Measurements from ENCODE around the gene GABRE.

Gene GABRE, protein sequence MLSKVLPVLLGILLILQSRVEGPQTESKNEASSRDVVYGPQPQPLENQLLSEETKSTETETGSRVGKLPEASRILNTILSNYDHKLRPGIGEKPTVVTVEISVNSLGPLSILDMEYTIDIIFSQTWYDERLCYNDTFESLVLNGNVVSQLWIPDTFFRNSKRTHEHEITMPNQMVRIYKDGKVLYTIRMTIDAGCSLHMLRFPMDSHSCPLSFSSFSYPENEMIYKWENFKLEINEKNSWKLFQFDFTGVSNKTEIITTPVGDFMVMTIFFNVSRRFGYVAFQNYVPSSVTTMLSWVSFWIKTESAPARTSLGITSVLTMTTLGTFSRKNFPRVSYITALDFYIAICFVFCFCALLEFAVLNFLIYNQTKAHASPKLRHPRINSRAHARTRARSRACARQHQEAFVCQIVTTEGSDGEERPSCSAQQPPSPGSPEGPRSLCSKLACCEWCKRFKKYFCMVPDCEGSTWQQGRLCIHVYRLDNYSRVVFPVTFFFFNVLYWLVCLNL

DNA sequence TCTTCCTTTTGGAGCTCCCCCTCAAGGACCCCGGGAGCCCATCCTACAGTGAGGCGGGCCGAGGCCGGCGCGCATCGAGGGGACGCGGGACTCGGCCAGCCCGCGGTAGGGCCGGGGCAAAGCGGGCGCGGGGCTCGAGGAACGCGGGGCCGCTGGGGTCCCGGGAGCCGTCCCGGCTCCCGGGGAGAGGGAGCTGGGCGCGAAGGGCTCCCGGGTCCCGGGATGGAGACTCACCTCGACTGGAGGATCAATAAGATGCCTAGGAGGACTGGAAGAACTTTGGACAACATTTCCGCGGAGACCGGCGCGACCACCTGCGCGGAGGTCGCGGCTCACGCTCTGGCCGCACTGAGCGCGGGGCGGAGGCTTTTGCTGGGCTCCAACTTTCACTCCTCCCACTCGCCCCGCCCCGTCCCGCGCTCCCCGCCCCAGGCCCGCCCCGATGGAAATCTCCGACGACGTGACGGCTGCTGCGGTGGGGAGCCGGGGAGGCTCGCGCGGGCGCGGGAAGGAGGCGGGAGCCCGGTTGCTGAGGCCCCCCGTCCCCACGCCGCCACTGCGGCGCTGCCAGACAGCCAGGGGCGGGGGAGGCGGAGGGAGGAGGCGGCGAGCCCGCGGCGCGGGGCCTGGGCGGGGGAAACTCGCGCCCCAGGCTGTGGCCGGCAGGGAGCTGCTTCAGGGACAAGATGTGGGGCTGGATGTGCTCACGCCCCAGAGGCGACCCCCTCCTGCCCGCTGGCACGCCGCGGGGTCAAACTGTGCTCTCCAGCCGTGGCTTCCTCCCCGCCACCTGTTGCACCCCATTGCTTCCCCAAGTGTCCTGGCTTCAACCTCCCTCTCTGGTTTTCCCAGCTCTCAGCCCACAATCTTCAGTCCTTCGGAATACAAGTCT is at the start of gene GABRE:
TSS of gene GABRE (minus strand) at position 341 of the 892 bp plus-strand sequence. CDS start at position 290, 51 bp downstream.
- in situ Hi-C loops (cut with MboI; ENCODE audit: low sequenced_read_pairs), result no loop called here

DNA sequence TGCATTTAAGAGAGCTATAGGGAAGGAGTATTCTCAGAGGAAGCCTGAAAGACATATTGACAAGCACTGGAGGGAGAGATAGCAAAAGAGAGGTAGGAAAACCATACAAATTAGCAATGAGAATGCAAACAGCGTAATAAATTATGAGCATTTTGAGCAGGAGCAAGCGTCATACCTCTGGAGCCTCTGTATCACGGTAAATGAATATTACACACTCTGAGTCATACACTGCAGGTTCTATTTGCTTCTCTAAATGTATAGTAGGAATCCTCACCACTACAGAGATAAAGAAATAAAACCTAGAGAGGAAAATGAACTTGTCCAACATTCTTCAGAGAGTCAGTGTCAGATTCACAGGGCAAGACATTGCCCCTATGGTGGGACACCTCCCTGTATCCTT is 46.4 kb upstream of the GABRE start:
- in situ Hi-C loops (cut with MboI; ENCODE audit: low sequenced_read_pairs), result no loop called here

DNA sequence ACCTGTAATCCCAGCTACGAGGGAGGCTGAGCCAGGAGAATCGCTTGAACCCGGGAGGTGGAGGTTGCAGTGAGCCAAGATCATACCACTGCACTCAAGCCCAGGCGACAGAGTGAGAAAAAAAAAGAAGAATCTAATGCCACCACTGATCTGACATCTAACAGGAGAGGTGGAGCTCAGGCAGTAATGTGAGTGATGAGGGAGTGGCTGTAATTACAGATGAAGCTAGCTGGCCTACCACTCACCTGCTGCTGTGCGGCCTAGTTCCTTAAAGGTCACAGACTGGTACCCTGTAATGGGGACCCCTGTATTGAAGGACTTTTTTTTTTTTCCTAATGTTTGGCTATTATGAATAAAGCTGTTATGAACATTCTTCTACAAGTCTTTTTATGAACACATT is 25.3 kb upstream of the GABRE start:
- in situ Hi-C loops (cut with MboI; ENCODE audit: low sequenced_read_pairs), result no loop called here

DNA sequence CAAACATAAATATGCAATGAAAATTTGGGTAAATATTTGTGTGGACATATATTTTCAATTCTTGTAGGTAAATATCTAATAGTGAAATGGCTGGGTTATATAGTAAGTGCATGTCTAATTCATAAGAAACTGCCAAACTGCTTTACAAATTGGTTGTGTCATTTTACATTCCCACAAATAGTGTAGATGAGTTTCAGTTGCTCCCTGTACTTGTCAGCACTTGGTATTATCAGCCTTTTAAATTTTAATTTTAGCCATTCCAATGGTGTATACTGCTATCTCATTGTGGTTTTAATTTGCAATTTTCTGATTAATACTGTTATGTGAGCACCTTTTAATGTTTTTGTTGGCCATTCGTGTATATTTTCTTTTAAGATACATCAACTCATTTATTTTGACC is 23.1 kb upstream of the GABRE start:
- in situ Hi-C loops (cut with MboI; ENCODE audit: low sequenced_read_pairs), result no loop called here

DNA sequence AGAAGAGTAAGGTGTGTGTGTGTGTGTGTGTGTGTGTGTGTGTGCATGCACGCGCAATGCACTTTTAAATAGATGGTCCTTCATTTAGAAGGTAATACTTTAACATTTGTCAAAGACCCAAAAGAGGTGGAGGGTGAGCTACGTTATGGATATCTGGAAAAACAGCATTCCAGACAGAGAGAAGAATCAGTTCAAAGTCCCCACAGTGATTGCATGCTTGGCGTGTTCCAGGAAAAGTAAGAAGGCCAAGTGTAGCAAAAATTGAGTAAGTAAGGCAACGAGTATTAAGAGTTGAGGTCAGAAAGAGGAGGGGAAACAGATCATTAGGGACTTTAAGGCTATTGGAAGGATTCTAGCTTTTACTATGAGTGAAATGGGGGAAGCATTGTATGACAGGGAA is 21.9 kb upstream of the GABRE start:
- in situ Hi-C loops (cut with MboI; ENCODE audit: low sequenced_read_pairs), result no loop called here

DNA sequence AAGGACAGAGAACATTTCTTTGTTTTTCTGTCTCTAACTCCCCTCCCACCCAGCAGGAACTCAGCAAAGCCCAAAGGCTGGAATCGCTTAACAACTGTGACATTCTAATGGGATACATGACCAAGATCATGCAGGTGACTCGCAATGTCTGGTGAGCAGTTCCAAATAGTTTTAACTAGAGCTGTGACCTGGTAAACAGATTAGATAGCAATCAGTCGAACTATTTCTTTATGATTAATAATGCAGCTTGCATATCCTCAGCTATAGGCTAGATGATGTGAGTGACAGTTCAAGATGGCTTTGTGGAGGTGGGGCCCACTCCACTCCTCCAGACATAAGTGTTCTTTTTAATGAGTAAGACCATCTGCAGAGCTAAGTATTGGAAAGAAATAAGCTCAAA is 20.0 kb upstream of the GABRE start:
- in situ Hi-C loops (cut with MboI; ENCODE audit: low sequenced_read_pairs), result no loop called here

DNA sequence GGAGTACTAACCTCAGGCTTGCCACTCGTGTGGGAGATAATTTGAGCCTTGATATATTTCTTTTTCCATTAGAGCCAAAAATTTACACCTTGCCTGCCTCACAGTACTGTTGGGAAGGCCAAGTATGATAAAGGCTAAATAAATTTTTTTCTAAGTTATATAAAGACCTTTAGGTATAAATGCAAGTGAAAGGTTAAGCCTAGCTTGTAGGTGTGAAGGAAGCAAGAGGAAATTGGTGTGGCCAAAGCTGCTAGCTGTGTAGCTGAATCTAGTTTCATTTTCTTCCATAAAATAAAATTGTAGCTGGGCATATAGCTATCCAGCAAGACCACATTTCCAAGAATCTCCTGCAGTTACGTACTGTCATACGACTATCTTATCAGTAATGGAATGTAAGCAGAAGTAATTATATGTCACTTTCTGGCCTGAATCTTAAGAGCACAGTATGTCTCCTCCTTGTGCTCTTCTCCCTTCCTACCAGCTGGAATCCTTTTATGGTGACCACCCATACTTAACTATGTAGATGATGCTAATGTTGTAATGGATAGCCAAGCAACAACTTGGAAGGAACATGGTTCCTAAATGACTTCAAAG is 14.3 kb upstream of the GABRE start:
- in situ Hi-C loops (cut with MboI; ENCODE audit: low sequenced_read_pairs), result no loop called here

DNA sequence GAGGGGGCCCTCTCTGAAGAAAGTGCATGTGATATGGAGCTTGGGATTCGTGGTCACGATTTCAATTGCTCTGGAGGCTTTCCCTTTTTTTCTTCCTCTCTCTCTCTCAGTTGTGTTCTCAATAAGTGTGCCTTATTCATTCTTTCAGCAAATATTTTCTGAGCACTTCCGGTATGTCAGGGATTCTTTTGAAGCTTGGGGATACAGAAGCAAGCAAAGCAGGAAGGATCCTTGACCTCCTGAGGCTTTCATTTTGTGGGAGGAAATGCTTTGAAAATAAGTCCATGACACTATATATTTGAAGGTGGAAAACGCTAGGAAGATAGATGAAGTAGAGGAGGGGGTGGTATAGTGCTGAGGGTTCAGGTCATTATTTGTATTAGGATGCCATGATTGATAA is 12.6 kb upstream of the GABRE start:
- in situ Hi-C loops (cut with MboI; ENCODE audit: low sequenced_read_pairs), result no loop called here

DNA sequence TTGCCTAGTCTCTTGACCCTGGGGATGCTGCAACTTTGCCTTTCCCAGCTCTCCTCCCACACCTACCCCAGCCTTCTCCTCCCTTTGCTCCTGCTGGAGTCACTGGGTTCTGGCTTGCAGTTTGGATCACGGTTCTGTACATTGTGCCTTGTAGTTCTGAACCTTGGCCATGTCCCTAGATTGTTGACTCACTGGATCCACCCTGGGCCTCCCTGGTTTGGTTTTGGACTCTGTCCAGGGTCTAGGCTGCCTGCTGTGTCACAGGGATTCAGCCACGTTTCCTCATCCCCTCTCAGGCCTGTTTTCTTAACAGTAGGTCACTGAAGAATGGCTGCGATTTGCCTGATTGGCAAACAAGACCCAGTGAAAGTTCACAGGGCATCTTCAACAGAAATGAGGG is 11.5 kb upstream of the GABRE start:
- in situ Hi-C loops (cut with MboI; ENCODE audit: low sequenced_read_pairs), result no loop called here

DNA sequence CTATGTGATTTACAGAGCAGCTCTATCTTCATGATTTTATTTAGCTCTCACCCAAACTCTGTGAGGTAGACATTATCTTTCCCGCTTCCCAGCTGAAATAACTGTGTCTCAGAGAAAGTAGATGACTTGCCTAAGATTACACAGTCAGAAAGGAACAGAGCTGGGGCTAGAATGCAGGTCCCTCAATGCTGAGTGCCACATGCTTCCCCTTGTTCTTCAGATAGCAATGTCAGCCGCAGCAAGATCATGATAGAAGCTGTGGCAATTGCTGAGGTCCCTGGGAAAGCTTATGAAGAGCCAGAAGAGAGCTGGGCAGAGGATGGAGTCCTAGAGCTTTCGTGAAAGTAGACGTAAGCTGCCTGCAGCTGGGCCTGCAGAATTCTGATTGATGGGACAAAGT is 11.1 kb upstream of the GABRE start:
- in situ Hi-C loops (cut with MboI; ENCODE audit: low sequenced_read_pairs), result no loop called here

DNA sequence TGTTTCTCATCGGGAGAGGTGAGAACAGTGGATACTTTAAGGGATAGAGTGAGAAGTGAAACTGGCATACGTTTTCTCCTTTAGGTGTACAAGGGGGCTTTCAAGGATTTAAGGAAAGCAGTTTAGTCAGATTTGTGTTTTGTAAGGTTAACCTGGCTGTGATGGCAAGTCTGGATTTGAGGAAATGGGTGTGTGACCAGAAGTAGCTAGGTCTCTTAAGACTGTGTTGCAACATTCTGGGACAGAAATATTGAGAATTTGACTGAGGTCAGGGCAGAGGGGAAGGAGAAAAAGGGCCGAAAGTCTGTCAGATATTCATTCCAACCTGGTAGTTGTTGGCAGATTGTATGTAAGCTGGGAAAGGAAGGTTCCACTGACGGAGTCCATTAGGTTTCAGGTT is 10.4 kb upstream of the GABRE start:
- in situ Hi-C loops (cut with MboI; ENCODE audit: low sequenced_read_pairs), result no loop called here

DNA sequence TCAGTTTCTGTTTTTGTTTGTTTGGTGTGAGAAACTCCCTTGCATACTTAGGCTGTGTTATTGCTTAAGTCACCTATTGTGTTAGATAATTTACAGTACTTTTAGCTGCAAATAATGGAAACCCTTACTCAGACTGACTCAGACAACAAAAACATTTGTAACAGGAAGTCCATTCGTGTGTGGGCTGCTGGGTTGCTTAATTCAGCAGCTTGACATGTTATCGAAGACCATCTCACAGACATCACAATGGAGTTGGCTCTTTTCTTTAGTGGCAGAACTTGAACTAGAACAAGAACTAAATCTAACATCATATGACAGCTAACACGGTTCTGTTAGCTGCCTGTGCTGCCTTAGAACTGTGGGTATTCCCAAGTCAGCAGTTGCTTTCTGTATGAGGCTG is 9.9 kb upstream of the GABRE start:
- in situ Hi-C loops (cut with MboI; ENCODE audit: low sequenced_read_pairs), result no loop called here

DNA sequence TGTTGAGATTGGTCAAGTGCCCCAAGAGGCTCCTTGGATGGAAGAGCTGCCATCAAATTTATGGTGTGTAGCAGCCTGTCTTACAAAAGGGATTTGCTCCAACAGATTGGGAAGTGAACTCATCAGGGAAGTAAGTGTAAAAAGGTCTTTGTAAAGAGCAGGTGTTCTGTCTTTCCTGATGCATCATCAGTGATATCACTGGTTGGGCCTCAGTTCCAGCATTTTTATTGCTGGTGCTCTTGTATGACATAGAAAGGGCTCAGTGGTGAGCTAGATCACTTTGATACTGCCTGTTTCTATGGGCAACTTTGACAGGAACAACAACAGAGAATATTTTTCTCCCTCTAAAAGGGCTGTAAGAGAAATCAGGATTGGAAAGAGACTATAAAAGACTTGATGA is 8.7 kb upstream of the GABRE start:
- in situ Hi-C loops (cut with MboI; ENCODE audit: low sequenced_read_pairs), result no loop called here

DNA sequence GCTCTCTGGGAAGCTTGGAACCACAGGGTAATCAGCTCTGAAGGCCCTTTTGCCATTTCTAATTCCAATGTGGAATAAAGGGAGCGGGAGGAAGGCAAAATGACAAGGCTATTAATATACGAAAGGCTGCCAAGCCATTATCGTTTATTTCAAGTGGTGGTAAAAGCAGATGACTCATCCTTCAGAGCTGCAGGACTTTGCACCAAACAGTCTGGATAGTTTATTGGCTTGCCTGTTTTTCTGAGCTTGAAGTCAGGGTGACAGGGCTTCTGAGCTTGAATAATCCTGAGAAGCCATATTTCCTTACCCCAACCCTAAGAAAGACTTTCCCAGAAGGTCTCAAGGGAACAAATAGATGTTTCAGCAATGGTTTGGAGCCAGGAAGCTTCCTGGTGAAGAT is 7.7 kb upstream of the GABRE start:
- in situ Hi-C loops (cut with MboI; ENCODE audit: low sequenced_read_pairs), result no loop called here

DNA sequence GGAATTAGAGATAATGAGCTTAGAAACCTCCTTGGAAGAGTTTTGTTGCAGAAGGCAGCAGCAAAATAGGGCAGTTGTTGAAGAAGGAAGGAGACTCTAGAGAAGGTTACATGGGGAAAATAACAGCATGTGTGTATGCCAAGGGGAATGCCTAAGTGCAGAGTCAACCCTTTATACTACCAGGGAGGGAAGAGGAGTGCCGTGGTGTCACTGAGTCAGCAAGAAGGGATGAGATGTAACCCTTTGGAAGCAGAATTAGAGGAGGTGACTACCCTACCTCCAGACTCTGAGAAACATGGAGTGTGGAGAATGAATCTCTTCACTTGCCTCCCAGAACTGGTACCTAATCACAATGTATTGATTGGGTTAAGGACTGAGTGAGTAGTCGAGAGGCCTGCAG is 6.7 kb upstream of the GABRE start:
- in situ Hi-C loops (cut with MboI; ENCODE audit: low sequenced_read_pairs), result no loop called here

DNA sequence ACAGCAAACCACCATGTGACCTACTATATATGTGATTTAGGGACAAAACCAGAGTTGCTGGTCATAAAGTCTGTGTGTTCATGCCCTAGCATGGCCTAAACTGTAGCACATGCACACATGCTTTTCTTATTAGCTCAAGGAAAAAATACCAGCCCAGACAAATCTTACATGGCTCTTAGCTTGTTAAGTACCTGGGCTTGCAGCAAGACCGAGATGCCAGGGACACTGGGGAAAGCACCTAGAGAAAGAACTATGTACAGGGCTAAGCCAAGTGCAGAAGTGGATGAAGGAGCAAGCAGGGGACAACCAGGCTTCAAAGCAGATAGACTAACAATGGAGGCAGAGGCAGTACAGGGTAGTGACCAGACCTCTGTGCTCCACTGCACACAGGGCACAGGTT is 3.4 kb upstream of the GABRE start:
- in situ Hi-C loops (cut with MboI; ENCODE audit: low sequenced_read_pairs), result no loop called here

DNA sequence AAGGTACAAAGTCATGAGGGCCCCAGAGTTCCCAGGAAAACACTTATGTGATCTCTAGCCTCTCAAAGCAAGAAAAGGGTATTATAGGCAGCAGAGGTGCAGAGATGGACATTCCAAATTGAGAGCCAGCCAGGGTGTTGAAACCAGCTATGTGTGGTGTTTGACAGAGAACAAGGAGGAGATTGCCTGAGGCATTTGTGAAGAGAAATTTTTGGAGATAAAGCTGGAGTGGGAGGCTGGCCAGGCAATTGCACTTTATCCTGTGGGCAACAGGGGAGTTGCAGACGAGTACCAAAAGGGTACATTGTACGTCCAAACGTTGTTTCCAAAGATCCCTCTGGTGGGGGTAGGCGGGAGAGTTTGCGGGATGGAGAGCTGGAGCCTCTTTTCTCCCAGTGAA is 2.5 kb upstream of the GABRE start:
- in situ Hi-C loops (cut with MboI; ENCODE audit: low sequenced_read_pairs), result no loop called here

DNA sequence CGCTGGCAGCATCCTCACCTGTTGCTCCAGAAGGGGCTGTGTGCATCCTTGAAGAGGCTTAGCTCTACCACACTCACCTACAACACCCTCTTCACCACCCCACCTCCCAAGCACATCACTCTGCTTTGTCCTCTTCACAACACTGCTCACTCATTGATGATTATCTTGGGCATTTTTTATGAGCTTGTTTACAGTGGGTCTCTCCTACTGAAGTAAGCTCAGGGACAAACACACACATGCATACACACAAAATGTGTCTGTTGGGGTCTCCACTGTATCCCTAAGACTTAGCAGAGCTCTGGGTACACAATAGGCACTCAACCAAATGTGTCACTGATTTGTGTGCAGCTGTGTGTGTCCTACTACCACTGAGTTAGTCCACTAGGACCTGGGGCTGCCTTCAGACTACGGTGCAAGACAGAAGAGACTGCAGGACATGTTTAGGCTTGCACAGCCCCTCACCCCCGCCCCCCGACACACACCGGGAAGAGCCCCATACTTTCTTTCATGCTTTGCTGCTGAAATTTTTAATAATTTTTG is 1.3 kb upstream of the GABRE start:
- in situ Hi-C loops (cut with MboI; ENCODE audit: low sequenced_read_pairs), result no loop called here

DNA sequence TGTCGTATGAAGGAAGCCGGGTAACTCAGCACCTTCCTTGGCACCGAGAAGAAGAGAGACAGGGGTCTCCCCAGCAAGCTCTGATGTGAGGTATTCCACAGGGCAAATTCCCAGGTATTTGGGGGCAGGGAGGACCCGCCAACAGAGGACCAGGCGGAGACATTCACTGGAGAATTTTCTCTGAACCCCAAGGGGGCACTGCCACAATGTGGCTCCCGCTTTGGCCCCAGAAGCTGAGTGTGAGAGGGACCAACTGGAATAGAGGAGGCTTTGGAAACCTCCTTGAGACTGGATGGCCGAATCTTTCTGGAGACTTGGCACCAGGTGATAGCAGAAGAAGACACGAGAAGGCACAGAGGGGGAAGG is 735 bp upstream of the GABRE start:
- in situ Hi-C loops (cut with MboI; ENCODE audit: low sequenced_read_pairs), result no loop called here

DNA sequence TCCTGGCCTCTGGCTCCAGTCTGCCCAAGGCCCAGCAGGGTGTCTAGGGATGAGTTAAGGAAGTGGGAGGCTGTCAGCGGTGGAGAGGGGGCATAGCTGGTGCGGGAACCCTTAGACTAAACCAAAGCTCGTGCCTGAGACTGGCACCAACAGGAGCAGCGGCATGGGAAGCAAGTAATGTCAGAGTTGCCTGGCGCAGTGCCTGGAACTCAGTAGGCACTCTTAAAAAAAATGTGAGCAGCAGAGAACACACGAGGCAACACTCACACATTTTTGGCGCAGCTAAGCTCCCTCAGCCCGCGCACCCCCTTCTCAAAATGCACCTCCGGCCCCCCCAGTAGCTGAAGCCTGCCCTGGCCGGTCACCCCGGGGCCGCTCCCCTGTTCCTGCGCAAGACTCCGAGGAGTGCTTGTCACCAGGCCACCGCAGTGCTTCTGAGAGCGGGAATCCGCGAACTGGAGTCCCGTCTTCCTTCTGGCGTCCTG is 583 bp downstream of the GABRE start:
- in situ Hi-C loops (cut with MboI; ENCODE audit: low sequenced_read_pairs), result no loop called here

DNA sequence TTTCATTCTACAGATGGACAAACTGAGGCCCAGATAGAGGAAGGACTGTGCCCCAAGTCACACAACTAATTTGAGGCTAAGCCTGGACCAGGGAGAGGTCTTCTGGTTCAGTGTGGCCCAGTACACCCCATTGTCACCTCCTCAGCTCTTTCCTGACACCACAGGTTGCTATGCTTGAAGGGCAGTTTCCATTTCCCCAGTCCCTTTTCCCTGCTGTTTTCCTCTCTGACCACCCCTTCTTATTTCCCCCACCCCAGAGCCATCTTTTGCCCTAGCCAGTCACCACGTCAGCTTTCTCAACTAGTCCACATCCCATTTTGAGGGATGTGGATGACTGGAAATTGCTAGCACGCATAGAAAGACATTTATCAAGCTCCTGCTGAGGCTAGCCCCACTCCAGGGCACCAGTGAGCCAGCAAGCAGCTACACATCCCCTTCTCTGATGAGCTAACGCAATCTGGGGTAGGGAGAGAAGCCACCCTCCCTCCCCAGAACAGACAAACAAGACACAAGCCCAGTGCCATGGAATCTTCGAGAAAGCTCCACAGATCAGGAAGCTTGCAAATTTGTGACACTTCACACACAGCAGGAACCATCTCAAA is 1.3 kb downstream of the GABRE start:
- in situ Hi-C loops (cut with MboI; ENCODE audit: low sequenced_read_pairs), result no loop called here
